OCI-LY3 (cell line): ENCODE results near the gene MYBPC1.

Experiments used
- H2AFZ ChIP-seq: fragments of 200-600, 300-600 bp; shearing (Covaris generic); 2 replicates; pipeline ENCODE4 v1.6.0; 2014; ENCODE audit warnings: antibody characterized with exemption, low read depth, low read length
- H3K27ac ChIP-seq: fragments of 200-600, 300-600 bp; sonication (generic); 2 replicates; pipeline ENCODE4 v1.5.1; 2014; ENCODE audit warnings: mild to moderate bottlenecking, low read length, moderate library complexity, mixed read lengths
- H3K27me3 ChIP-seq: fragments of 200-600, 300-600 bp; sonication (generic); 2 replicates; pipeline ENCODE4 v1.6.1; 2014; ENCODE audit warnings: low read depth, low read length, mixed read lengths
- H3K36me3 ChIP-seq: fragments of 200-600, 300-600 bp; sonication (generic); replicated peaks from 2 replicates; pipeline ENCODE3; 2014; ENCODE audit warnings: low read depth, low read length, mixed read lengths
- H3K4me1 ChIP-seq: fragments of 300-600, 200-600 bp; sonication (generic); 2 replicates; pipeline ENCODE4 v1.6.1; 2014; ENCODE audit warnings: low read length, mixed read lengths
- H3K4me2 ChIP-seq: fragments of 200-600, 300-600 bp; sonication (generic); 2 replicates; pipeline ENCODE4 v1.6.1; 2014; ENCODE audit warnings: low read length, mixed read lengths
- H3K4me3 ChIP-seq: fragments of 300-600, 200-600 bp; sonication (generic); 2 replicates; pipeline ENCODE4 v1.5.1; 2014; ENCODE audit warnings: antibody characterized with exemption, mild to moderate bottlenecking, low read length, moderate library complexity
- H3K79me2 ChIP-seq: fragments of 300-600, 200-600 bp; shearing (Covaris generic); 2 replicates; pipeline ENCODE4 v1.6.1; 2014; ENCODE audit warnings: mild to moderate bottlenecking, low read length, mixed read lengths
- H3K9ac ChIP-seq: fragments of 300-600, 200-600 bp; shearing (Covaris generic); 2 replicates; pipeline ENCODE4 v1.6.0; 2014; ENCODE audit warnings: mild to moderate bottlenecking, low read length, moderate library complexity
- H3K9me3 ChIP-seq: fragments of 200-600, 300-600 bp; shearing (Covaris generic); 2 replicates; pipeline ENCODE4 v1.6.1; 2014; ENCODE audit warnings: low read length, mixed read lengths; ENCODE audit not compliant: insufficient read depth
- H4K20me1 ChIP-seq: fragments of 200-600, 300-600 bp; sonication (generic); 2 replicates; pipeline ENCODE4 v1.6.1; 2016; ENCODE audit warnings: low read length, mixed read lengths; ENCODE audit not compliant: insufficient read depth
- CTCF ChIP-seq: fragments of 200-600, 300-600 bp; sonication (generic); IDR thresholded peaks from 2 replicates; pipeline ENCODE4 v1.5.1; 2014; ENCODE audit warnings: antibody characterized with exemption, low read length, low read depth
- EZH2phosphoT487 ChIP-seq: fragments of 200-600 bp; shearing (Covaris generic); IDR thresholded peaks from 2 replicates; pipeline ENCODE4 v1.6.1; 2018; ENCODE audit warnings: antibody characterized with exemption, mixed run types, low read depth

Gene MYBPC1

GRCh38 chr12:101607894-101608293, 13.1 kb downstream of the MYBPC1 start:
- Histone ChIP-seq H3K4me3 (no peak overlapping the region), H3K79me2 (no peaks in the 10 kb centered on the region), H3K27ac (no peak overlapping the region), H3K27me3 (0 out of 2 replicates have a peak, but pooled peaks cover 6% of the 10 kb centered on the region), H3K9me3 (no peaks in the 10 kb centered on the region), H3K9ac (no peak overlapping the region), H3K4me1 (peaks cover 8% of the 10 kb centered on the region), H3K4me2 (no peak overlapping the region), H4K20me1 (no peaks in the 10 kb centered on the region), H2AFZ (no peak overlapping the region), H3K36me3 (no peaks in the 10 kb centered on the region)
- no peak for TF ChIP-seq CTCF
- TF ChIP-seq EZH2phosphoT487, result no peak

- Histone ChIP-seq H3K4me2 (no peak overlapping the region), H3K79me2 (no peaks in the 10 kb centered on the region), H2AFZ (no peak overlapping the region), H3K9ac (no peak overlapping the region), H4K20me1 (no peaks in the 10 kb centered on the region), H3K9me3 (no peaks in the 10 kb centered on the region), H3K27me3 (0 out of 2 replicates have a peak, but pooled peaks cover 6% of the 10 kb centered on the region), H3K27ac (no peak overlapping the region), H3K4me1 (peaks cover 8% of the 10 kb centered on the region), H3K4me3 (no peak overlapping the region), H3K36me3 (no peaks in the 10 kb centered on the region)
- TF ChIP-seq CTCF, result no peak
These were observed 13.7 kb downstream of the MYBPC1 start for GRCh38 chr12:101608301-101609133.

GRCh38 chr12:101609198-101609597, 14.4 kb downstream of the MYBPC1 start:
- Histone ChIP-seq H2AFZ (no peak overlapping the region), H3K36me3 (no peaks in the 10 kb centered on the region), H3K4me1 (peaks cover 2% of the 10 kb centered on the region; the same call in 1 of the 2 replicates), H3K79me2 (no peaks in the 10 kb centered on the region), H3K4me2 (no peak overlapping the region), H3K9ac (no peak overlapping the region), H3K27ac (no peak overlapping the region), H3K9me3 (no peaks in the 10 kb centered on the region), H3K27me3 (0 out of 2 replicates have a peak, but pooled peaks cover 6% of the 10 kb centered on the region), H3K4me3 (no peak overlapping the region), H4K20me1 (no peaks in the 10 kb centered on the region)
- no peak for TF ChIP-seq EZH2phosphoT487
- TF ChIP-seq CTCF, result no peak

GRCh38 chr12:101612160-101612916, 17.6 kb downstream of the MYBPC1 start:
- Histone ChIP-seq H2AFZ (no peak overlapping the region), H3K4me1 (peaks cover 6% of the 10 kb centered on the region), H3K9me3 (no peaks in the 10 kb centered on the region), H3K79me2 (no peaks in the 10 kb centered on the region), H3K9ac (no peak overlapping the region), H3K36me3 (no peaks in the 10 kb centered on the region), H3K27ac (no peak overlapping the region), H4K20me1 (no peaks in the 10 kb centered on the region), H3K4me2 (no peak overlapping the region), H3K27me3 (peaks cover 18% of the 10 kb centered on the region), H3K4me3 (no peak overlapping the region)
- TF ChIP-seq EZH2phosphoT487 (no peak), CTCF (no peak)
